Ramos (cell line): ENCODE results near the gene MPEG1.

Experiments
- in situ Hi-C: fragments of 300-500 bp; cut with MboI; formaldehyde crosslinking; loops from one replicate; pipeline ENCODE4 v1.14.3; 2022; ENCODE audit warnings: low sequenced_read_pairs; ENCODE audit not compliant: unreplicated experiment

Gene MPEG1

GRCh38 chr11:59173080-59173963 is 39.4 kb downstream of the MPEG1 start:
- in situ Hi-C loops: loop anchor here (5.0 kb wide), 1 partner anchor 259 kb away; no protein-coding TSS in a partner anchor

- in situ Hi-C loops: loop anchor here (5.0 kb wide), 1 partner anchor 260 kb away; no protein-coding TSS in a partner anchor
Measured at GRCh38 chr11:59172345-59173079, 40.2 kb downstream of the MPEG1 start.

- in situ Hi-C loops: loop anchor here (5.0 kb wide), 1 partner anchor 261 kb away; no protein-coding TSS in a partner anchor
Measured at GRCh38 chr11:59171508-59172322, 41.0 kb downstream of the MPEG1 start, which contains the start of gene DTX4. DTX4 (plus strand) TSS chr11:59172132; CDS start chr11:59172596, 464 bp downstream.

GRCh38 chr11:59164028-59164427 is 48.7 kb downstream of the MPEG1 start:
- in situ Hi-C loops: no loop called here
